HG03095 (cell line): ENCODE measurements around the gene CEP164.
"Not testable (repeated sequence)": the region's sequence is repeated elsewhere in the genome, so short reads cannot be mapped to it uniquely, and the experiment has no call there.

Experiments used
- ATAC-seq: cut with Tn5 transposase; IDR thresholded peaks from one replicate; pipeline ENCODE4 v1.9.1; 2021; ENCODE audit warnings: moderate library complexity; ENCODE audit not compliant: unreplicated experiment

The CEP164 gene

GRCh38 chr11:117437041-117437790, 109.6 kb downstream of the CEP164 start:
- no peak for ATAC-seq

- ATAC-seq = no peak
Observed at GRCh38 chr11:117437791-117438130, 110.1 kb downstream of the CEP164 start.

- no peak for ATAC-seq
Observed at GRCh38 chr11:117438371-117439000, 110.8 kb downstream of the CEP164 start.

- no peak for ATAC-seq
Observed at GRCh38 chr11:117439256-117439655, 111.6 kb downstream of the CEP164 start.

- no peak for ATAC-seq
Observed at GRCh38 chr11:117440258-117440657, 112.6 kb downstream of the CEP164 start.

- ATAC-seq = no peak
Observed at GRCh38 chr11:117441146-117441975, 113.7 kb downstream of the CEP164 start.

- ATAC-seq = no peak
Observed at GRCh38 chr11:117442049-117442868, 114.6 kb downstream of the CEP164 start.

- no peak for ATAC-seq
Observed at GRCh38 chr11:117442869-117443239, 115.2 kb downstream of the CEP164 start.

GRCh38 chr11:117443266-117444186, 115.9 kb downstream of the CEP164 start:
- ATAC-seq = no peak

GRCh38 chr11:117444256-117444655, 116.6 kb downstream of the CEP164 start:
- no peak for ATAC-seq

- ATAC-seq = no peak
Observed at GRCh38 chr11:117444711-117445658, 117.3 kb downstream of the CEP164 start.

GRCh38 chr11:117449111-117449693, 121.5 kb downstream of the CEP164 start:
- no peak for ATAC-seq

- no peak for ATAC-seq
Observed at GRCh38 chr11:117453886-117454563, 126.4 kb downstream of the CEP164 start.

GRCh38 chr11:117454564-117454917, 126.9 kb downstream of the CEP164 start:
- no peak for ATAC-seq

- ATAC-seq = peak; percentile 70
Observed at GRCh38 chr11:117456027-117456720, 128.5 kb downstream of the CEP164 start.

- ATAC-seq = not testable (repeated sequence)
Observed at GRCh38 chr11:117456721-117457029, 129.0 kb downstream of the CEP164 start.

- no peak for ATAC-seq
Observed at GRCh38 chr11:117457031-117457785, 129.6 kb downstream of the CEP164 start.
